ENCODE results near the gene LRBA.
A peak's percentile ranks its signal among the peaks of the same experiment; 100 is the strongest.
"Not testable (repeated sequence)": the region's sequence is repeated elsewhere in the genome, so short reads cannot be mapped to it uniquely, and the experiment has no call there.

The LRBA gene

DNA sequence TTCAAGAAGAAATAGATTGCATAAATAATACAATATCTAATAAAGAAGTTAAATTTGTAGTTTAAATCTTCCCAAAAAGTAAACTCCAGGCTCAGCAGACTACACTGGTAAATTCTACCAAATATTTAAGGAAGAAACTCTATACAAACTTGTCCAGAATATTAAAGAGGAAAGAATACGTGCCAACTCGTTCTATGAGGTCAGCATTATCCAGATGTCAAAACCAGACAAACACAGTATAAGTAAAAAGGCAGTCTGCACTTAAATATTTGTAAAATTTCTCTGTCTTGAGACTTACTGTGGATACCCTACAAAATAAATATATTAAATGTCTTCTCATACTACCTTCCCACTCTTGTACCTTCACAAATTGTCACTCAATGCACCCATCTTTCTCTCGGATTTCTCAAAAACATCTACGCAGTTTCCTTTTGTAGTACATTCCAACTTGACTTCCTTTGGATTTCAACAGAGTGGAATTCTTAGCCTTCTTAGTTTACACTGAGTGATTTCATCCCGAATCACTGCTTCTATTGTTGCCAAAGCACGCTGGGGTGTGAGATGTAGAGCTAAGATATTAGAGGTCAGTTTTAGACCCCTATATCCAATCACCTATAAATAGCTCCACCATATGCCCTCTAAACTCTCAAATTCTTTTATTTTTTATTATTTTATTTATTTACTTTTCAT is 504.8 kb downstream of the LRBA start:
- TF ChIP-seq, protein P1, sequence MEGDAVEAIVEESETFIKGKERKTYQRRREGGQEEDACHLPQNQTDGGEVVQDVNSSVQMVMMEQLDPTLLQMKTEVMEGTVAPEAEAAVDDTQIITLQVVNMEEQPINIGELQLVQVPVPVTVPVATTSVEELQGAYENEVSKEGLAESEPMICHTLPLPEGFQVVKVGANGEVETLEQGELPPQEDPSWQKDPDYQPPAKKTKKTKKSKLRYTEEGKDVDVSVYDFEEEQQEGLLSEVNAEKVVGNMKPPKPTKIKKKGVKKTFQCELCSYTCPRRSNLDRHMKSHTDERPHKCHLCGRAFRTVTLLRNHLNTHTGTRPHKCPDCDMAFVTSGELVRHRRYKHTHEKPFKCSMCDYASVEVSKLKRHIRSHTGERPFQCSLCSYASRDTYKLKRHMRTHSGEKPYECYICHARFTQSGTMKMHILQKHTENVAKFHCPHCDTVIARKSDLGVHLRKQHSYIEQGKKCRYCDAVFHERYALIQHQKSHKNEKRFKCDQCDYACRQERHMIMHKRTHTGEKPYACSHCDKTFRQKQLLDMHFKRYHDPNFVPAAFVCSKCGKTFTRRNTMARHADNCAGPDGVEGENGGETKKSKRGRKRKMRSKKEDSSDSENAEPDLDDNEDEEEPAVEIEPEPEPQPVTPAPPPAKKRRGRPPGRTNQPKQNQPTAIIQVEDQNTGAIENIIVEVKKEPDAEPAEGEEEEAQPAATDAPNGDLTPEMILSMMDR (IDR thresholded peaks at IDR 0.05; ENCODE audit: low read depth, low read length, missing control alignments), result no peak
- DNase-seq (ENCODE audit: extremely low read depth, low read depth), result peak; percentile 16
- no peak overlapping the region for H3K4me3 ChIP-seq (replicated peaks; ENCODE audit: low read depth, low read length)

- H3K4me3 ChIP-seq (replicated peaks; ENCODE audit: low read depth, low read length); DNase-seq (ENCODE audit: extremely low read depth, low read depth): not testable (repeated sequence)
These were observed 507.4 kb downstream of the LRBA start for GRCh38 chr4:150507656-150508055.

- no peak for DNase-seq (ENCODE audit: extremely low read depth, low read depth)
- no peak overlapping the region for H3K4me3 ChIP-seq (replicated peaks; ENCODE audit: low read depth, low read length)
- TF ChIP-seq, protein P1 (IDR thresholded peaks at IDR 0.05; ENCODE audit: low read depth, low read length, missing control alignments), result no peak
These were observed 513.1 kb downstream of the LRBA start for GRCh38 chr4:150501983-150502382.

DNA sequence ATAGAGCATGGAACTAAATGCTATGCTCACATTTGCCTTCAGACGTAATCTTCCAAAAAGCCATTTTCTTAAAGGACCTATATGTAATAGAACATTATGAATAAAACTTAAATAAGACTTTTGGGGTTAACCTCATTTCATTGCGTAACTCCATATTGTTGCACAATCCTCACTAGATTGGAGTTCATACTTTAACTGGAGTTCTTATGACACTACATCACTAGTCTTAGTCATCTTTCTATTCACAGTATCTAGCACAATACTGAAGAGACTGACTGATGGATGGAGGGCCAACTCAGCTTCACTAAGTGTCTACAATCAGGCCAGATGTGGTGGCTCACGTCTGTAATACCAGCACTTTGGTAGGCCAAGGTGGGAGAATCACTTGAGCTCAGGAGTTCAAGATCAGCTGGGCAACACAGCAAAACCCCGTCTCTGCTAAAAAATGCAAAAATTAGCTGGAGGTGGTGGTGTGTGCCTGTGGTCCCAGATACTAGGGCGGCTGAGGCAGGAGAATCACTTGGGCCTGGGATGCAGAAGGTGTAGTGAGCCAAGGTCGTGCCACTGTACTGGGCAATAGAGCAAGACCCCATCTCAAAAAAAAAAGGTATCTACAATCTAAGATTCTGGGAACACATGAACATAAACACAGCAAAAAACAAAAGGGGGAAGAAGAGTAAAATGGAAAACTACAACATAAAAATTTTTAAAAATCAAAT is 513.9 kb downstream of the LRBA start:
- DNase-seq (ENCODE audit: extremely low read depth, low read depth), result no peak
- H3K4me3 ChIP-seq (replicated peaks; ENCODE audit: low read depth, low read length), result no peak overlapping the region
- TF ChIP-seq, protein P1 (IDR thresholded peaks at IDR 0.05; ENCODE audit: low read depth, low read length, missing control alignments), result no peak

GRCh38 chr4:150497612-150498011 is 517.5 kb downstream of the LRBA start:
- DNase-seq (ENCODE audit: extremely low read depth, low read depth), result no peak
- H3K4me3 ChIP-seq (replicated peaks; ENCODE audit: low read depth, low read length), result no peak overlapping the region
- TF ChIP-seq, protein P1 (IDR thresholded peaks at IDR 0.05; ENCODE audit: low read depth, low read length, missing control alignments), result no peak

- TF ChIP-seq, protein P1 (IDR thresholded peaks at IDR 0.05; ENCODE audit: low read depth, low read length, missing control alignments), result no peak
- DNase-seq (ENCODE audit: extremely low read depth, low read depth), result no peak
- no peak overlapping the region for H3K4me3 ChIP-seq (replicated peaks; ENCODE audit: low read depth, low read length)
These were observed 519.5 kb downstream of the LRBA start for GRCh38 chr4:150495550-150495949.

DNA sequence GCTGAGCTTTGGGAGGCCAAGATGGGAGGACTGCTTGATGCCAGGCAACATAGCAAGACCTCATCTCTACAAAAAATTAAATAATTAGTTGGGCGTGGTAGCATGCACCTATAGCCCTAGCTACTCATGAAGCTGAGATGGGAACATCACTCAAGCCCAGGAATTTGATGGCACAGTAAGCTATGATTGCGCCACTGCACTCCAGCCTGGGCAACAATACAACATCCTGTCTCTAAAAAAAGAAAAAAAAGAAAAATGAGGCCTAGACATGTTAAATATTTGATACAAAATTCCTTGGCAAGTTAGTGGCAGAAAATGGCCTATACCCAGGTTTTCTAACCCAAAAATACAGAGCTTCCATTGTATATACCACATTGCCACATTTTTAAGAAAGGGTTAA is 521.2 kb downstream of the LRBA start:
- DNase-seq (ENCODE audit: extremely low read depth, low read depth), result no peak
- no peak overlapping the region for H3K4me3 ChIP-seq (replicated peaks; ENCODE audit: low read depth, low read length)
- TF ChIP-seq, protein P1 (IDR thresholded peaks at IDR 0.05; ENCODE audit: low read depth, low read length, missing control alignments), result no peak
